Measurements from ENCODE around the gene LRRC3. TPM values are rescaled to one million over a fixed set of nuclear protein-coding genes. Genes with fewer than 3 reads are reported as not detected.

The LRRC3 gene
- total RNA-seq, 5 donors from 2014 or later (not counting 1 experiment from before 2014, with no cell fraction given): 0.76 to 2.2 (median 0.98) TPM

- Mint-ChIP-seq H3K36me3 (no peaks in the 10 kb centered on the region), H3K4me3 (no peak overlapping the region), H3K27ac (no peak overlapping the region), H3K9me3 (no peaks in the 10 kb centered on the region), H3K27me3 (no peaks in the 10 kb centered on the region), H3K4me1 (no peaks in the 10 kb centered on the region)
- no peaks in the 10 kb centered on the region for H3K4me1 ChIP-seq (ENCODE audit: control insufficient read depth in 1 of 2, extremely low read depth in 1 of 2, insufficient read depth in 2 of 2, low read length in 2 of 2)
- POLR2A ChIA-PET: no interaction called here
- H3K27me3 ChIP-seq (replicated peaks in 1 of 2; ENCODE audit: control insufficient read depth in 2 of 2, extremely low read depth in 1 of 2, insufficient read depth in 2 of 2, low read length in 1 of 2): peaks cover 0 to 10% of the 10 kb centered on the region in 2 experiments
- 90% methylated on average over 36 of the region's 36 CpGs for WGBS (ENCODE audit: insufficient coverage)
- H3K9me3 ChIP-seq: no peaks in the 10 kb centered on the region
- no peak for ATAC-seq (replicated peaks in 1 of 4)
- CTCF ChIA-PET: no interaction called here
- no peak overlapping the region for H3K27ac ChIP-seq (ENCODE audit: low read length)
- no peak for DNase-seq
- no peaks in the 10 kb centered on the region for H3K36me3 ChIP-seq (ENCODE audit: control insufficient read depth in 2 of 2, extremely low read depth in 1 of 2, insufficient read depth in 1 of 2, low read length in 1 of 2)
- no peak overlapping the region for H3K4me3 ChIP-seq (ENCODE audit: control insufficient read depth in 1 of 2, extremely low read depth in 1 of 2, low read length in 1 of 2)
These were observed 11.9 kb downstream of the LRRC3 start for GRCh38 chr21:44466996-44467858.

GRCh38 chr21:44467859-44468195, 12.5 kb downstream of the LRRC3 start:
- Mint-ChIP-seq H3K36me3 (no peaks in the 10 kb centered on the region), H3K9me3 (no peaks in the 10 kb centered on the region), H3K4me1 (no peaks in the 10 kb centered on the region), H3K4me3 (no peak overlapping the region), H3K27me3 (no peaks in the 10 kb centered on the region), H3K27ac (no peak overlapping the region)
- ChIA-PET CTCF (no interaction called here), POLR2A (no interaction called here)
- 92% methylated on average over 15 of the region's 15 CpGs for WGBS (ENCODE audit: insufficient coverage)
- no peak overlapping the region for H3K4me3 ChIP-seq (ENCODE audit: control insufficient read depth in 1 of 2, extremely low read depth in 1 of 2, low read length in 1 of 2)
- DNase-seq: no peak
- no peaks in the 10 kb centered on the region for H3K9me3 ChIP-seq
- peaks cover 0 to 9% of the 10 kb centered on the region in 2 experiments for H3K27me3 ChIP-seq (replicated peaks in 1 of 2; ENCODE audit: control insufficient read depth in 2 of 2, extremely low read depth in 1 of 2, insufficient read depth in 2 of 2, low read length in 1 of 2)
- H3K4me1 ChIP-seq (ENCODE audit: control insufficient read depth in 1 of 2, extremely low read depth in 1 of 2, insufficient read depth in 2 of 2, low read length in 2 of 2): no peaks in the 10 kb centered on the region
- H3K36me3 ChIP-seq (ENCODE audit: control insufficient read depth in 2 of 2, extremely low read depth in 1 of 2, insufficient read depth in 1 of 2, low read length in 1 of 2): no peaks in the 10 kb centered on the region
- ATAC-seq (replicated peaks in 1 of 4): no peak
- H3K27ac ChIP-seq (ENCODE audit: low read length): no peak overlapping the region

- Mint-ChIP-seq H3K4me3 (no peak overlapping the region), H3K9me3 (no peaks in the 10 kb centered on the region), H3K4me1 (no peaks in the 10 kb centered on the region), H3K36me3 (no peaks in the 10 kb centered on the region), H3K27ac (no peak overlapping the region), H3K27me3 (no peaks in the 10 kb centered on the region)
- ATAC-seq (replicated peaks in 1 of 4): no peak
- no peak for DNase-seq
- H3K4me1 ChIP-seq (ENCODE audit: control insufficient read depth in 1 of 2, extremely low read depth in 1 of 2, insufficient read depth in 2 of 2, low read length in 2 of 2): no peaks in the 10 kb centered on the region
- H3K36me3 ChIP-seq (ENCODE audit: control insufficient read depth in 2 of 2, extremely low read depth in 1 of 2, insufficient read depth in 1 of 2, low read length in 1 of 2): no peaks in the 10 kb centered on the region
- peaks cover 0 to 9% of the 10 kb centered on the region in 2 experiments for H3K27me3 ChIP-seq (replicated peaks in 1 of 2; ENCODE audit: control insufficient read depth in 2 of 2, extremely low read depth in 1 of 2, insufficient read depth in 2 of 2, low read length in 1 of 2)
- ChIA-PET CTCF (no interaction called here), POLR2A (no interaction called here)
- no peak overlapping the region for H3K27ac ChIP-seq (ENCODE audit: low read length)
- H3K9me3 ChIP-seq: no peaks in the 10 kb centered on the region
- no peak overlapping the region for H3K4me3 ChIP-seq (ENCODE audit: control insufficient read depth in 1 of 2, extremely low read depth in 1 of 2, low read length in 1 of 2)
These were observed 16.0 kb downstream of the LRRC3 start for GRCh38 chr21:44471341-44471740.

GRCh38 chr21:44471996-44472395, 16.7 kb downstream of the LRRC3 start:
- CTCF ChIA-PET: no interaction called here
- no peaks in the 10 kb centered on the region for H3K4me1 Mint-ChIP-seq
- POLR2A ChIA-PET: no interaction called here
- ATAC-seq (replicated peaks in 1 of 4) (no peak), DNase-seq (no peak)
- no peaks in the 10 kb centered on the region for H3K9me3 Mint-ChIP-seq
- no peak overlapping the region for H3K27ac Mint-ChIP-seq
- Histone ChIP-seq H3K9me3 (no peaks in the 10 kb centered on the region), H3K27ac (ENCODE audit: low read length) (no peak overlapping the region), H3K4me1 (ENCODE audit: control insufficient read depth in 1 of 2, extremely low read depth in 1 of 2, insufficient read depth in 2 of 2, low read length in 2 of 2) (no peaks in the 10 kb centered on the region), H3K27me3 (replicated peaks in 1 of 2; ENCODE audit: control insufficient read depth in 2 of 2, extremely low read depth in 1 of 2, insufficient read depth in 2 of 2, low read length in 1 of 2) (peaks cover 0 to 10% of the 10 kb centered on the region in 2 experiments), H3K36me3 (ENCODE audit: control insufficient read depth in 2 of 2, extremely low read depth in 1 of 2, insufficient read depth in 1 of 2, low read length in 1 of 2) (no peaks in the 10 kb centered on the region), H3K4me3 (ENCODE audit: control insufficient read depth in 1 of 2, extremely low read depth in 1 of 2, low read length in 1 of 2) (no peak overlapping the region)
- 89% methylated on average over 3 of the region's 6 CpGs for WGBS (ENCODE audit: insufficient coverage)
- no peak overlapping the region for H3K4me3 Mint-ChIP-seq
- no peaks in the 10 kb centered on the region for H3K27me3 Mint-ChIP-seq
- no peaks in the 10 kb centered on the region for H3K36me3 Mint-ChIP-seq

GRCh38 chr21:44473915-44474555, 18.7 kb downstream of the LRRC3 start:
- no peak overlapping the region for H3K27ac ChIP-seq (ENCODE audit: low read length)
- POLR2A ChIA-PET: no interaction called here
- no peaks in the 10 kb centered on the region for H3K9me3 ChIP-seq
- Mint-ChIP-seq H3K27me3 (no peaks in the 10 kb centered on the region), H3K4me3 (no peak overlapping the region), H3K4me1 (peaks cover 2 to 4% (median 2%) of the 10 kb centered on the region in 3 donors), H3K36me3 (no peaks in the 10 kb centered on the region), H3K27ac (no peak overlapping the region), H3K9me3 (no peaks in the 10 kb centered on the region)
- no peaks in the 10 kb centered on the region for H3K36me3 ChIP-seq (ENCODE audit: control insufficient read depth in 2 of 2, extremely low read depth in 1 of 2, insufficient read depth in 1 of 2, low read length in 1 of 2)
- no peaks in the 10 kb centered on the region for H3K4me1 ChIP-seq (ENCODE audit: control insufficient read depth in 1 of 2, extremely low read depth in 1 of 2, insufficient read depth in 2 of 2, low read length in 2 of 2)
- no peak overlapping the region for H3K4me3 ChIP-seq (ENCODE audit: control insufficient read depth in 1 of 2, extremely low read depth in 1 of 2, low read length in 1 of 2)
- no peak for ATAC-seq (replicated peaks in 1 of 4)
- peaks cover 0 to 18% of the 10 kb centered on the region in 2 experiments for H3K27me3 ChIP-seq (replicated peaks in 1 of 2; ENCODE audit: control insufficient read depth in 2 of 2, extremely low read depth in 1 of 2, insufficient read depth in 2 of 2, low read length in 1 of 2)
- WGBS (ENCODE audit: insufficient coverage): 87% methylated on average over 18 of the region's 19 CpGs
- no peak for DNase-seq
- CTCF ChIA-PET: no interaction called here

- ATAC-seq (replicated peaks in 1 of 4): no peak
- Histone ChIP-seq H3K27ac (ENCODE audit: low read length) (no peak overlapping the region), H3K27me3 (replicated peaks in 1 of 2; ENCODE audit: control insufficient read depth in 2 of 2, extremely low read depth in 1 of 2, insufficient read depth in 2 of 2, low read length in 1 of 2) (peaks cover 0 to 22% of the 10 kb centered on the region in 2 experiments), H3K4me1 (ENCODE audit: control insufficient read depth in 1 of 2, extremely low read depth in 1 of 2, insufficient read depth in 2 of 2, low read length in 2 of 2) (peaks cover 0 to 3% of the 10 kb centered on the region in 2 experiments), H3K9me3 (no peaks in the 10 kb centered on the region), H3K36me3 (ENCODE audit: control insufficient read depth in 2 of 2, extremely low read depth in 1 of 2, insufficient read depth in 1 of 2, low read length in 1 of 2) (no peaks in the 10 kb centered on the region), H3K4me3 (ENCODE audit: control insufficient read depth in 1 of 2, extremely low read depth in 1 of 2, low read length in 1 of 2) (no peak overlapping the region)
- H3K27me3 Mint-ChIP-seq: no peaks in the 10 kb centered on the region
- POLR2A ChIA-PET: no interaction called here
- H3K36me3 Mint-ChIP-seq: no peaks in the 10 kb centered on the region
- H3K4me3 Mint-ChIP-seq: no peak overlapping the region
- H3K27ac Mint-ChIP-seq: no peak overlapping the region
- H3K4me1 Mint-ChIP-seq: peaks cover 6 to 8% (median 7%) of the 10 kb centered on the region in 3 donors
- WGBS (ENCODE audit: insufficient coverage): 88% methylated on average over 9 of the region's 17 CpGs
- no peak for DNase-seq
- H3K9me3 Mint-ChIP-seq: no peaks in the 10 kb centered on the region
- CTCF ChIA-PET: no interaction called here
These were observed 20.0 kb downstream of the LRRC3 start for GRCh38 chr21:44475266-44475845.
